HepG2 (cell line): ENCODE results near the gene ASIC3.

Experiments
- CHD2 ChIP-seq: IDR thresholded peaks from 2 replicates; pipeline ENCODE4 v1.6.1; 2011; ENCODE audit warnings: low read depth, low read length, improper control_type of control experiment
- PCBP2 ChIP-seq: fragments of 200-400 bp; formaldehyde crosslinking; optimal IDR thresholded peaks from 2 replicates; pipeline ENCODE3; 2018; ENCODE audit warnings: low read length, low read depth; ENCODE audit not compliant: poor library complexity, severe bottlenecking
- PHF21A ChIP-seq: sonication (generic); formaldehyde crosslinking; IDR thresholded peaks from 2 replicates; pipeline ENCODE4 v1.5.0; 2020; ENCODE audit warnings: mild to moderate bottlenecking, missing genetic modification reagents
- POLR2A ChIP-seq, 2 experiments: IDR thresholded peaks; 2 replicates each; pipeline ENCODE4 v1.6.1; 2011; ENCODE audit warnings: low read depth in 2 of 2, low read length in 2 of 2, mild to moderate bottlenecking in 1 of 2, moderate library complexity in 1 of 2; ENCODE audit not compliant: insufficient read depth in 1 of 2
- ZBTB1 ChIP-seq: sonication (generic); formaldehyde crosslinking; IDR thresholded peaks from 2 replicates; pipeline ENCODE4 v1.4.0; 2020; ENCODE audit warnings: missing genetic modification reagents, borderline replicate concordance
- ZNF614 ChIP-seq: IDR thresholded peaks from 2 replicates; pipeline ENCODE4 v1.6.1; 2018; ENCODE audit warnings: missing biosample characterization, missing genetic modification reagents, inconsistent platforms, borderline replicate concordance
- ZNF740 ChIP-seq: sonication (generic); formaldehyde crosslinking; IDR thresholded peaks from 2 replicates; pipeline ENCODE4 v1.4.0; 2020; ENCODE audit warnings: missing genetic modification reagents

GRCh38 chr7:151082141-151083070 lies 34.1 kb downstream of the ASIC3 start:
- no peak for TF ChIP-seq ZNF614 (CRISPR knock-in tag)
- no peak for TF ChIP-seq POLR2A (IDR thresholded peaks at IDR 0.05; ENCODE audit: insufficient read depth in 1 of 2, low read depth in 2 of 2, low read length in 2 of 2)
- TF ChIP-seq PCBP2, result no peak
- no peak for TF ChIP-seq PHF21A
- no peak for TF ChIP-seq ZBTB1 (CRISPR knock-in tag)
- no peak for TF ChIP-seq CHD2
- TF ChIP-seq ZNF740 (CRISPR knock-in tag), result no peak
